ENCODE results near the gene CLSTN2.

- TF ChIP-seq ZNF777 (tag by site-specific recombination; IDR thresholded peaks at IDR 0.05; ENCODE audit: borderline replicate concordance) = no peak
- TF ChIP-seq, protein P1, sequence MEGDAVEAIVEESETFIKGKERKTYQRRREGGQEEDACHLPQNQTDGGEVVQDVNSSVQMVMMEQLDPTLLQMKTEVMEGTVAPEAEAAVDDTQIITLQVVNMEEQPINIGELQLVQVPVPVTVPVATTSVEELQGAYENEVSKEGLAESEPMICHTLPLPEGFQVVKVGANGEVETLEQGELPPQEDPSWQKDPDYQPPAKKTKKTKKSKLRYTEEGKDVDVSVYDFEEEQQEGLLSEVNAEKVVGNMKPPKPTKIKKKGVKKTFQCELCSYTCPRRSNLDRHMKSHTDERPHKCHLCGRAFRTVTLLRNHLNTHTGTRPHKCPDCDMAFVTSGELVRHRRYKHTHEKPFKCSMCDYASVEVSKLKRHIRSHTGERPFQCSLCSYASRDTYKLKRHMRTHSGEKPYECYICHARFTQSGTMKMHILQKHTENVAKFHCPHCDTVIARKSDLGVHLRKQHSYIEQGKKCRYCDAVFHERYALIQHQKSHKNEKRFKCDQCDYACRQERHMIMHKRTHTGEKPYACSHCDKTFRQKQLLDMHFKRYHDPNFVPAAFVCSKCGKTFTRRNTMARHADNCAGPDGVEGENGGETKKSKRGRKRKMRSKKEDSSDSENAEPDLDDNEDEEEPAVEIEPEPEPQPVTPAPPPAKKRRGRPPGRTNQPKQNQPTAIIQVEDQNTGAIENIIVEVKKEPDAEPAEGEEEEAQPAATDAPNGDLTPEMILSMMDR (tag by site-specific recombination; IDR thresholded peaks at IDR 0.05) = no peak
- TF ChIP-seq, protein P2, sequence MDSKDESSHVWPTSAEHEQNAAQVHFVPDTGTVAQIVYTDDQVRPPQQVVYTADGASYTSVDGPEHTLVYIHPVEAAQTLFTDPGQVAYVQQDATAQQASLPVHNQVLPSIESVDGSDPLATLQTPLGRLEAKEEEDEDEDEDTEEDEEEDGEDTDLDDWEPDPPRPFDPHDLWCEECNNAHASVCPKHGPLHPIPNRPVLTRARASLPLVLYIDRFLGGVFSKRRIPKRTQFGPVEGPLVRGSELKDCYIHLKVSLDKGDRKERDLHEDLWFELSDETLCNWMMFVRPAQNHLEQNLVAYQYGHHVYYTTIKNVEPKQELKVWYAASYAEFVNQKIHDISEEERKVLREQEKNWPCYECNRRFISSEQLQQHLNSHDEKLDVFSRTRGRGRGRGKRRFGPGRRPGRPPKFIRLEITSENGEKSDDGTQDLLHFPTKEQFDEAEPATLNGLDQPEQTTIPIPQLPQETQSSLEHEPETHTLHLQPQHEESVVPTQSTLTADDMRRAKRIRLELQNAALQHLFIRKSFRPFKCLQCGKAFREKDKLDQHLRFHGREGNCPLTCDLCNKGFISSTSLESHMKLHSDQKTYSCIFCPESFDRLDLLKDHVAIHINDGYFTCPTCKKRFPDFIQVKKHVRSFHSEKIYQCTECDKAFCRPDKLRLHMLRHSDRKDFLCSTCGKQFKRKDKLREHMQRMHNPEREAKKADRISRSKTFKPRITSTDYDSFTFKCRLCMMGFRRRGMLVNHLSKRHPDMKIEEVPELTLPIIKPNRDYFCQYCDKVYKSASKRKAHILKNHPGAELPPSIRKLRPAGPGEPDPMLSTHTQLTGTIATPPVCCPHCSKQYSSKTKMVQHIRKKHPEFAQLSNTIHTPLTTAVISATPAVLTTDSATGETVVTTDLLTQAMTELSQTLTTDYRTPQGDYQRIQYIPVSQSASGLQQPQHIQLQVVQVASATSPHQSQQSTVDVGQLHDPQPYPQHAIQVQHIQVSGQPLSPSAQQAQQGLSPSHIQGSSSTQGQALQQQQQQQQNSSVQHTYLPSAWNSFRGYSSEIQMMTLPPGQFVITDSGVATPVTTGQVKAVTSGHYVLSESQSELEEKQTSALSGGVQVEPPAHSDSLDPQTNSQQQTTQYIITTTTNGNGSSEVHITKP (tag by site-specific recombination; IDR thresholded peaks at IDR 0.05) = no peak
- TF ChIP-seq ZNF792 (tag by site-specific recombination; IDR thresholded peaks at IDR 0.05) = no peak
- no peak for TF ChIP-seq ZNF184 (tag by site-specific recombination; IDR thresholded peaks at IDR 0.05)
- no peak for TF ChIP-seq ZBTB49 (tag by site-specific recombination; IDR thresholded peaks at IDR 0.05; ENCODE audit: low read depth)
- TF ChIP-seq ZNF248 (tag by site-specific recombination; IDR thresholded peaks at IDR 0.05) = no peak
- TF ChIP-seq ZNF560 (tag by site-specific recombination; IDR thresholded peaks at IDR 0.05; ENCODE audit: borderline replicate concordance) = no peak
- TF ChIP-seq ZNF121 (tag by site-specific recombination; IDR thresholded peaks at IDR 0.05) = no peak
- no peak for TF ChIP-seq ZNF292 (tag by site-specific recombination; IDR thresholded peaks at IDR 0.05; ENCODE audit: borderline replicate concordance, low read depth)
- no peak for TF ChIP-seq KLF16 (tag by site-specific recombination; IDR thresholded peaks at IDR 0.05)
- TF ChIP-seq YY1 (tag by site-specific recombination; IDR thresholded peaks at IDR 0.05) = no peak
- TF ChIP-seq ZNF558 (tag by site-specific recombination; IDR thresholded peaks at IDR 0.05) = no peak
These were observed 288.2 kb downstream of the CLSTN2 start for GRCh38 chr3:140223197-140223596.

Data from HEK293 (cell line).